ENCODE data around the gene SPOCK1.

The SPOCK1 gene

GRCh38 chr5:137446615-137447014 is 52.5 kb downstream of the SPOCK1 start:
- in situ Hi-C loops (cut with MboI; ENCODE audit: low sequenced_read_pairs): no loop called here

GRCh38 chr5:137446151-137446550 is 53.0 kb downstream of the SPOCK1 start:
- in situ Hi-C loops (cut with MboI; ENCODE audit: low sequenced_read_pairs): no loop called here

- in situ Hi-C loops (cut with MboI; ENCODE audit: low sequenced_read_pairs): no loop called here
These were observed 56.5 kb downstream of the SPOCK1 start for GRCh38 chr5:137442660-137443059.

- in situ Hi-C loops (cut with MboI; ENCODE audit: low sequenced_read_pairs): no loop called here
These were observed 57.6 kb downstream of the SPOCK1 start for GRCh38 chr5:137441476-137441875.

- in situ Hi-C loops (cut with MboI; ENCODE audit: low sequenced_read_pairs): no loop called here
These were observed 58.3 kb downstream of the SPOCK1 start for GRCh38 chr5:137440795-137441194.

GRCh38 chr5:137439645-137440044 is 59.5 kb downstream of the SPOCK1 start:
- in situ Hi-C loops (cut with MboI; ENCODE audit: low sequenced_read_pairs): no loop called here

GRCh38 chr5:137438932-137439331 is 60.2 kb downstream of the SPOCK1 start:
- in situ Hi-C loops (cut with MboI; ENCODE audit: low sequenced_read_pairs): no loop called here

GRCh38 chr5:137437774-137438173 is 61.4 kb downstream of the SPOCK1 start:
- in situ Hi-C loops (cut with MboI; ENCODE audit: low sequenced_read_pairs): no loop called here

GRCh38 chr5:137433539-137433938 is 65.6 kb downstream of the SPOCK1 start:
- in situ Hi-C loops (cut with MboI; ENCODE audit: low sequenced_read_pairs): no loop called here

- in situ Hi-C loops (cut with MboI; ENCODE audit: low sequenced_read_pairs): no loop called here
These were observed 66.8 kb downstream of the SPOCK1 start for GRCh38 chr5:137432376-137432775.

- in situ Hi-C loops (cut with MboI; ENCODE audit: low sequenced_read_pairs): no loop called here
These were observed 68.1 kb downstream of the SPOCK1 start for GRCh38 chr5:137431051-137431450.

GRCh38 chr5:137415231-137415681 is 83.9 kb downstream of the SPOCK1 start:
- in situ Hi-C loops (cut with MboI; ENCODE audit: low sequenced_read_pairs): no loop called here

- in situ Hi-C loops (cut with MboI; ENCODE audit: low sequenced_read_pairs): no loop called here
These were observed 84.9 kb downstream of the SPOCK1 start for GRCh38 chr5:137414112-137414755.

- in situ Hi-C loops (cut with MboI; ENCODE audit: low sequenced_read_pairs): no loop called here
These were observed 87.0 kb downstream of the SPOCK1 start for GRCh38 chr5:137412136-137412535.

GRCh38 chr5:137410234-137411010 is 88.7 kb downstream of the SPOCK1 start:
- in situ Hi-C loops (cut with MboI; ENCODE audit: low sequenced_read_pairs): no loop called here

GRCh38 chr5:137409736-137410135 is 89.4 kb downstream of the SPOCK1 start:
- in situ Hi-C loops (cut with MboI; ENCODE audit: low sequenced_read_pairs): no loop called here

GRCh38 chr5:137407090-137407489 is 92.0 kb downstream of the SPOCK1 start:
- in situ Hi-C loops (cut with MboI; ENCODE audit: low sequenced_read_pairs): no loop called here

- in situ Hi-C loops (cut with MboI; ENCODE audit: low sequenced_read_pairs): no loop called here
These were observed 93.7 kb downstream of the SPOCK1 start for GRCh38 chr5:137405393-137405792.

- in situ Hi-C loops (cut with MboI; ENCODE audit: low sequenced_read_pairs): no loop called here
These were observed 95.3 kb downstream of the SPOCK1 start for GRCh38 chr5:137403869-137404268.

- in situ Hi-C loops (cut with MboI; ENCODE audit: low sequenced_read_pairs): no loop called here
These were observed 96.5 kb downstream of the SPOCK1 start for GRCh38 chr5:137402436-137403187.

- in situ Hi-C loops (cut with MboI; ENCODE audit: low sequenced_read_pairs): no loop called here
These were observed 97.2 kb downstream of the SPOCK1 start for GRCh38 chr5:137401946-137402345.

GRCh38 chr5:137400571-137400970 is 98.6 kb downstream of the SPOCK1 start:
- in situ Hi-C loops (cut with MboI; ENCODE audit: low sequenced_read_pairs): no loop called here

Data from HL-60/S4 treated with phorbol 12-myristate 13-acetate at 8.2 ng/mL for 4 days and 3 days (cell line).